Fibroblast of the aortic adventitia (primary cell): ENCODE results near the gene INAVA. TPM values are rescaled to one million over a fixed set of nuclear protein-coding genes. Genes with fewer than 3 reads are reported as not detected.
"Not testable (repeated sequence)": the region's sequence is repeated elsewhere in the genome, so short reads cannot be mapped to it uniquely, and the experiment has no call there.

Experiments
- DNase-seq: peaks from one replicate; pipeline ENCODE4 v3.0.0-alpha.2; 2010; ENCODE audit warnings: low read depth
- H3K4me3 ChIP-seq: 2 replicates; pipeline ENCODE4 v1.5.1; 2011; ENCODE audit warnings: low read depth, mild to moderate bottlenecking, control low read depth, low read length, moderate library complexity
- CTCF ChIP-seq: IDR thresholded peaks from 2 replicates; pipeline ENCODE4 v1.5.1; 2011; ENCODE audit warnings: mild to moderate bottlenecking, low read length, control low read depth, inconsistent platforms; ENCODE audit not compliant: insufficient read depth
- small RNA-seq: library from RNA; depleted of rRNA; stranded (forward); fragments of <200 nt; gene quantifications from one replicate; pipeline ENCODE3, GENCODE V24; 2012
- total RNA-seq: library from RNA; depleted of rRNA; stranded (reverse); fragments of >200 nt; gene quantifications from 2 replicates; pipeline ENCODE4 v1.2.3, GENCODE V29; 2012; ENCODE audit warnings: low replicate concordance

Gene INAVA
- total RNA-seq, 1 donor = not detected

- no peak for DNase-seq
- no peak overlapping the region for H3K4me3 ChIP-seq
- no peak for TF ChIP-seq CTCF
Measured at GRCh38 chr1:200963076-200963475, 68.4 kb downstream of the INAVA start.

- not testable (repeated sequence) for DNase-seq, H3K4me3 ChIP-seq
Measured at GRCh38 chr1:200963888-200964287, 69.2 kb downstream of the INAVA start.

Small RNA genes lying within 50 kb of the gene (small RNA-seq; reads per million reads assigned to genes)
- not detected for gene RNU6-704P

Other genes with a start within 250 kb of the INAVA start
- gene DDX59, start 225.0 kb upstream of the INAVA start, total RNA-seq = 20.3 and 26.4 TPM in 2 replicates
- 53.8 and 57.5 TPM in 2 replicates for gene CAMSAP2, start 156.0 kb upstream of the INAVA start, total RNA-seq
- gene GPR25, start 21.9 kb upstream of the INAVA start, total RNA-seq = not detected in 2 replicates
- gene KIF21B, start 128.8 kb downstream of the INAVA start, total RNA-seq = under 0.01 TPM in 1 of 2 replicates, not detected in the other
- not detected in 2 replicates for gene CACNA1S, start 217.5 kb downstream of the INAVA start, total RNA-seq
- not detected in 2 replicates for gene ASCL5, start 232.3 kb downstream of the INAVA start, total RNA-seq